Tibial nerve (tissue), 3 donors: ENCODE data around the gene BAK1.

Source experiments
- CTCF ChIP-seq, 5 experiments: fragments of 200-600 bp in 3 of 5; fragments of 450-650 bp in 2 of 5; sonication (generic) in 3 of 5; IDR thresholded peaks; one replicate each; pipeline ENCODE4 v1.5.1; 2016 to 2019; ENCODE audit warnings: antibody characterized with exemption in 5 of 5, mild to moderate bottlenecking in 3 of 5, moderate library complexity in 2 of 5
- POLR2A ChIP-seq, 2 donors: fragments of 450-650 bp; IDR thresholded peaks; one replicate each; pipeline ENCODE4 v1.6.1; 2017; ENCODE audit warnings: antibody characterized with exemption in 2 of 2, mild to moderate bottlenecking in 2 of 2, moderate library complexity in 2 of 2

GRCh38 chr6:33599413-33599938 lies 19.4 kb upstream of the BAK1 start:
- TF ChIP-seq CTCF (IDR thresholded peaks at IDR 0.05) (no peak), POLR2A (IDR thresholded peaks at IDR 0.05) (no peak)
